CD4-positive, alpha-beta T cell (primary cell): ENCODE results near the gene KIAA1671. TPM values are rescaled to one million over a fixed set of nuclear protein-coding genes. Genes with fewer than 3 reads are reported as not detected.

Source experiments
- ATAC-seq: fragments of 200-7000 bp; cut with Tn5 transposase; one replicate; pipeline ENCODE4 v1.10.0; 2022; ENCODE audit warnings: mild to moderate bottlenecking; ENCODE audit not compliant: poor library complexity
- CTCF ChIA-PET: fragments of 350-600 bp; sonication (Branson Sonifier 250); formaldehyde crosslinking; loops from one replicate; lab custom pipeline; 2021; ENCODE audit warnings: antibody characterized with exemption, inconsistent platforms; lab: Charles Lee
- POLR2A ChIA-PET: fragments of 350-600 bp; sonication (Branson Sonifier 250); formaldehyde crosslinking; loops from one replicate; lab custom pipeline; 2021; ENCODE audit warnings: antibody characterized with exemption, inconsistent platforms; lab: Charles Lee
- DNase-seq, 14 experiments: peaks; one replicate each; pipeline ENCODE4 v3.0.0-alpha.2; 2013 to 2020; ENCODE audit warnings: mixed read lengths in 2 of 14
- H3K27ac ChIP-seq, 2 donors: one replicate each; pipeline versions ENCODE4 v1.5.1 to v1.7.0; 2013; ENCODE audit warnings: low read length in 2 of 2, low read depth in 1 of 2, mild to moderate bottlenecking in 1 of 2
- H3K27me3 ChIP-seq, 2 experiments: 1 replicate in 1 of 2; 2 replicates in 1 of 2; pipeline versions ENCODE4 v1.6.1 to v1.7.0; 2013; ENCODE audit warnings: low read length in 2 of 2, control low read depth in 1 of 2, mild to moderate bottlenecking in 1 of 2, moderate library complexity in 1 of 2; ENCODE audit not compliant: insufficient read depth in 2 of 2, control insufficient read depth in 1 of 2
- H3K36me3 ChIP-seq: one replicate; pipeline ENCODE4 v1.6.1; 2013; ENCODE audit warnings: low read length, control low read depth; ENCODE audit not compliant: insufficient read depth
- H3K4me1 ChIP-seq: one replicate; pipeline ENCODE4 v1.6.1; 2013; ENCODE audit warnings: low read length, control low read depth; ENCODE audit not compliant: insufficient read depth
- H3K4me3 ChIP-seq: one replicate; pipeline ENCODE4 v1.5.1; 2013; ENCODE audit warnings: mild to moderate bottlenecking, low read length, moderate library complexity
- H3K9me3 ChIP-seq, 2 experiments: 1 replicate in 1 of 2; 2 replicates in 1 of 2; pipeline versions ENCODE4 v1.6.1 to v1.7.0; 2013; ENCODE audit warnings: low read length in 2 of 2, mild to moderate bottlenecking in 2 of 2, control low read depth in 1 of 2, moderate library complexity in 1 of 2; ENCODE audit not compliant: control insufficient read depth in 1 of 2, insufficient read depth in 1 of 2
- H3K27ac Mint-ChIP-seq: one replicate; pipeline ENCODE4 v1.8.0; 2020; ENCODE audit warnings: mixed read lengths
- H3K27me3 Mint-ChIP-seq: one replicate; pipeline ENCODE4 v1.8.0; 2021; ENCODE audit warnings: mixed read lengths
- H3K36me3 Mint-ChIP-seq: one replicate; pipeline ENCODE4 v1.8.0; 2021; ENCODE audit warnings: low read depth, mixed read lengths
- H3K4me1 Mint-ChIP-seq: one replicate; pipeline ENCODE4 v1.8.0; 2021; ENCODE audit warnings: low read depth, mixed read lengths
- H3K4me3 Mint-ChIP-seq: one replicate; pipeline ENCODE4 v1.8.0; 2020; ENCODE audit warnings: mild to moderate bottlenecking, mixed read lengths
- H3K9me3 Mint-ChIP-seq: one replicate; pipeline ENCODE4 v1.8.0; 2020; ENCODE audit warnings: mixed read lengths
- intact Hi-C, 2 experiments: fragments of 100-400 bp; cut with DNase I in 1 of 2; cut with micrococcal nuclease in 1 of 2; formaldehyde crosslinking; loops; one replicate each; pipeline versions ENCODE4 v1.15.1 to v1.9.0; 2023 to 2025; cut with DNase I, micrococcal nuclease
- total RNA-seq, 174 experiments: library from RNA in 2 of 174; stranded (reverse) in 2 of 174; gene quantifications; one replicate each; pipeline ENCODE4 v1.2.3 and lab custom pipeline; 2021 to 2026
- TF ChIP-seq, protein P1 (sequence below): fragments of 200-600 bp; IDR thresholded peaks from one replicate; pipeline ENCODE4 v1.8.0; 2022; ENCODE audit warnings: antibody characterized with exemption, mild to moderate bottlenecking

KIAA1671 gene
- total RNA-seq, 2 experiments from 2014 or later, result 2.6 to 2.9 TPM

DNA sequence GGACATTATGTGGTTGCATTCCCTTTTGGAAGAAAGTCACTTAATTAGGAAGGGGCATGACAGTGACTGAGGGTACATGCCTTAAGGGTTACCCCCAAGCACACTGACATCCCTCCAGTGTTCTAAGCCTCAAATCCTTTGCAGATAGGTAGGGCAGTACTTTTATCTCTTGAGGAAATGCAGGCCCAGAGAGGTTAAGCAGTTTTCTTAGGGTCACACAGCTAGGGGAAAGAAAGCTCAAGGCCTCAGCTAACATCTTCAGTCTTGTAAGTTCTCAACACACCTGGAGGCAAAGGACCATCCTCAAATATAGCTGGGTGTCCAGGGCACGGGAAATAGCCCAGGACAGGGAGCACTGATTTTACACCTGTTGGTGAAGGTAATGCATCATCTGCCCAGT is 31.6 kb downstream of the KIAA1671 start:
- intact Hi-C loops, result no loop called here
- H3K36me3 ChIP-seq, result no peaks in the 10 kb centered on the region
- H3K27me3 Mint-ChIP-seq, result peaks cover 12% of the 10 kb centered on the region
- H3K27ac ChIP-seq, result no peak overlapping the region
- ATAC-seq (no peak), DNase-seq (no peak)
- peaks cover 2% of the 10 kb centered on the region for H3K4me1 Mint-ChIP-seq
- peaks cover 15% of the 10 kb centered on the region for H3K4me1 ChIP-seq
- no peak overlapping the region for H3K27ac Mint-ChIP-seq
- H3K9me3 ChIP-seq, result peaks cover 0 to 4% of the 10 kb centered on the region in 2 experiments
- TF ChIP-seq, protein P1, sequence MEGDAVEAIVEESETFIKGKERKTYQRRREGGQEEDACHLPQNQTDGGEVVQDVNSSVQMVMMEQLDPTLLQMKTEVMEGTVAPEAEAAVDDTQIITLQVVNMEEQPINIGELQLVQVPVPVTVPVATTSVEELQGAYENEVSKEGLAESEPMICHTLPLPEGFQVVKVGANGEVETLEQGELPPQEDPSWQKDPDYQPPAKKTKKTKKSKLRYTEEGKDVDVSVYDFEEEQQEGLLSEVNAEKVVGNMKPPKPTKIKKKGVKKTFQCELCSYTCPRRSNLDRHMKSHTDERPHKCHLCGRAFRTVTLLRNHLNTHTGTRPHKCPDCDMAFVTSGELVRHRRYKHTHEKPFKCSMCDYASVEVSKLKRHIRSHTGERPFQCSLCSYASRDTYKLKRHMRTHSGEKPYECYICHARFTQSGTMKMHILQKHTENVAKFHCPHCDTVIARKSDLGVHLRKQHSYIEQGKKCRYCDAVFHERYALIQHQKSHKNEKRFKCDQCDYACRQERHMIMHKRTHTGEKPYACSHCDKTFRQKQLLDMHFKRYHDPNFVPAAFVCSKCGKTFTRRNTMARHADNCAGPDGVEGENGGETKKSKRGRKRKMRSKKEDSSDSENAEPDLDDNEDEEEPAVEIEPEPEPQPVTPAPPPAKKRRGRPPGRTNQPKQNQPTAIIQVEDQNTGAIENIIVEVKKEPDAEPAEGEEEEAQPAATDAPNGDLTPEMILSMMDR, result no peak
- no peaks in the 10 kb centered on the region for H3K9me3 Mint-ChIP-seq
- H3K4me3 ChIP-seq, result no peak overlapping the region
- H3K4me3 Mint-ChIP-seq, result no peak overlapping the region
- H3K36me3 Mint-ChIP-seq, result no peaks in the 10 kb centered on the region
- H3K27me3 ChIP-seq, result peaks cover 0 to 4% of the 10 kb centered on the region in 2 experiments
- ChIA-PET CTCF (no interaction called here), POLR2A (no interaction called here)

DNA sequence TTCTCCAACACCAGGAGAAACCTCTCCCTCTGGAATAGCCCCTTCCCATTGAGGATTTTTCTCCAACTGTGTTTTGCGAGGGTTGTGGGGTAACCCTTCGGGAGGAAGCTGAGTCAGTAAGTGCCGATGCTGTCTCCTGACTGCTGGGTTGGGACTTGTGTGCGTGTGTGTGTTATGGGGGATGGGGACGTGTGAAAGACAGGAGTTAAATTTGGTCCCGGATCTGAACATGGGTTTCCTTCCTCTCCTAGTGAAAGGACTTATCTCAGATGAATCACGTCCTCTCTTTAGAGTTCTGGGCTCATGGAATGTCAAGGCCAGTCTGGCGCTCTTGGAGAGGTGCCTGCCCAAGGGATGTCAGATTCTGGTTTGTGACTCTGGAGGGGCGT is 33.3 kb downstream of the KIAA1671 start:
- H3K27me3 ChIP-seq, result peaks cover 0 to 4% of the 10 kb centered on the region in 2 experiments
- peaks cover 0 to 4% of the 10 kb centered on the region in 2 experiments for H3K9me3 ChIP-seq
- TF ChIP-seq, protein P1, result no peak
- H3K36me3 ChIP-seq, result no peaks in the 10 kb centered on the region
- Mint-ChIP-seq H3K27me3 (peaks cover 16% of the 10 kb centered on the region), H3K4me1 (peaks cover 3% of the 10 kb centered on the region), H3K4me3 (no peak overlapping the region), H3K36me3 (no peaks in the 10 kb centered on the region), H3K9me3 (no peaks in the 10 kb centered on the region), H3K27ac (no peak overlapping the region)
- CTCF ChIA-PET, result no interaction called here
- no peak overlapping the region for H3K27ac ChIP-seq
- peaks cover 15% of the 10 kb centered on the region for H3K4me1 ChIP-seq
- no peak overlapping the region for H3K4me3 ChIP-seq
- DNase-seq (no peak), ATAC-seq (no peak)
- POLR2A ChIA-PET, result no interaction called here
- intact Hi-C loops, result no loop called here

DNA sequence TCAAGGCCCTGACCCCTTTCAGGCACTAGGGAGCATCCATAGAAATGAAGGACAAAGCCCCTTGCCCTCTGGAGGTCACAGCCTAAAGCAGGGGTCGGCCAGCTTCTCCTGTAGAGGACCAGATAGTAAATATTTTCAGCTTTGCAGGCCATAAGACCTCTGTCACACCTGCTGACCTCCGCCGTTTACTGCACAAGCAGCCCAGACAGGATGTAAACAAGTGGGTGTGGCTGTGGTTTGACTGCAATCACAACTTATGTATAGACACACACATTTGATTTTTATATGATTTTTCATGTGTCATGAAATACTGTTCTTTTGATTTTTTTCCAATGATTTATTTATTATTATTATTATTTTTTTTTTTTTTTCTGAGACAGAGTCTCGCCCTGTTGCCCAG is 34.3 kb downstream of the KIAA1671 start:
- H3K4me1 ChIP-seq, result peaks cover 15% of the 10 kb centered on the region
- H3K27me3 Mint-ChIP-seq, result peaks cover 18% of the 10 kb centered on the region
- DNase-seq (peak in 3 of 14 experiments; percentile 3 to 38 (median 16)), ATAC-seq (no peak)
- H3K36me3 ChIP-seq, result no peaks in the 10 kb centered on the region
- CTCF ChIA-PET, result no interaction called here
- no peak overlapping the region for H3K27ac Mint-ChIP-seq
- TF ChIP-seq, protein P1, result no peak
- peaks cover 0 to 4% of the 10 kb centered on the region in 2 experiments for H3K9me3 ChIP-seq
- no peak overlapping the region for H3K4me3 Mint-ChIP-seq
- H3K36me3 Mint-ChIP-seq, result no peaks in the 10 kb centered on the region
- no peak overlapping the region for H3K27ac ChIP-seq
- H3K9me3 Mint-ChIP-seq, result no peaks in the 10 kb centered on the region
- intact Hi-C loops, result no loop called here
- H3K4me3 ChIP-seq, result no peak overlapping the region
- H3K27me3 ChIP-seq, result peaks cover 0 to 4% of the 10 kb centered on the region in 2 experiments
- POLR2A ChIA-PET, result no interaction called here
- peaks cover 3% of the 10 kb centered on the region for H3K4me1 Mint-ChIP-seq
